ENCODE data around the gene CNFN. TPM values are rescaled to one million over a fixed set of nuclear protein-coding genes. Genes with fewer than 3 reads are reported as not detected.

Gene CNFN
- total and polyA plus RNA-seq, 10 of the 15 experiments (the other 5 are each of a cell fraction or from before 2014, with no cell fraction given): 0.60 TPM; not detected in 9

GRCh38 chr19:42419309-42419708 is 29.2 kb upstream of the CNFN start:
- no peak overlapping the region for H3K4me2 ChIP-seq (ENCODE audit: control insufficient read depth, insufficient read depth)
- POLR2A ChIA-PET: interaction anchor here (0.5 to 2.3 kb wide), 2 partner anchors 16 to 23 kb away, joined by 3 to 5 read pairs; no protein-coding TSS in a partner anchor
- H3K36me3 ChIP-seq (ENCODE audit: control insufficient read depth in 2 of 2, insufficient read depth in 2 of 2, low read length in 1 of 2): 0 out of 4 replicates have a peak, but pooled peaks cover 0 to 2% of the 10 kb centered on the region in 2 experiments
- no peaks in the 10 kb centered on the region for H4K20me1 ChIP-seq (ENCODE audit: control insufficient read depth, insufficient read depth)
- 71% methylated on average over 5 of the region's 6 CpGs for WGBS (ENCODE audit: insufficient coverage, insufficient replicate concordance, low lambda C conversion rate, missing lambda C conversion rate)
- ATAC-seq (no peak), DNase-seq (ENCODE audit: low read depth, low spot score) (no peak), FAIRE-seq (no peak)
- no peak overlapping the region for H2AFZ ChIP-seq (ENCODE audit: control insufficient read depth, low read depth, low read length)
- intact Hi-C loops (cut with micrococcal nuclease; ENCODE audit: unreplicated experiment) (no loop called here), in situ Hi-C loops (cut with MboI) (no loop called here)
- peaks cover 4% of the 10 kb centered on the region for H3K79me2 ChIP-seq (ENCODE audit: control insufficient read depth, insufficient read depth, low read length)
- H3K27ac ChIP-seq (ENCODE audit: control insufficient read depth, insufficient read depth): no peak overlapping the region
- no peaks in the 10 kb centered on the region for H3K27me3 ChIP-seq (replicated peaks in 1 of 2; ENCODE audit: control insufficient read depth in 2 of 2, insufficient read depth in 2 of 2, low read length in 1 of 2)
- H3K9ac ChIP-seq (ENCODE audit: control insufficient read depth, insufficient read depth, low read length): no peak overlapping the region
- no peaks in the 10 kb centered on the region for H3K9me3 ChIP-seq (replicated peaks; ENCODE audit: control insufficient read depth, insufficient read depth, low read length)
- CTCF ChIA-PET: interaction anchor here (0.5 to 6.8 kb wide), 13 partner anchors 9 to 1005 kb away, joined by 3 to 95 read pairs (median 5); no protein-coding TSS in a partner anchor
- no TSS peak for BruUV-seq (replicated peaks)
- no peak overlapping the region for H3K4me3 ChIP-seq
- TF ChIP-seq RUNX3 (IDR thresholded peaks at IDR 0.05; ENCODE audit: low read length) (no peak), NFIC (IDR thresholded peaks at IDR 0.05; ENCODE audit: low read depth, low read length) (no peak), PRDM15 (CRISPR knock-in tag; IDR thresholded peaks at IDR 0.05) (no peak), BMI1 (IDR thresholded peaks at IDR 0.05; ENCODE audit: borderline replicate concordance) (no peak), SP1 (IDR thresholded peaks at IDR 0.05; ENCODE audit: low read depth, low read length) (no peak), CREB1 (IDR thresholded peaks at IDR 0.05; ENCODE audit: low read depth) (no peak), BCL11A (IDR thresholded peaks at IDR 0.05; ENCODE audit: low read depth, low read length) (no peak), TCF7 (IDR thresholded peaks at IDR 0.05; ENCODE audit: borderline replicate concordance) (no peak), SUZ12 (IDR thresholded peaks at IDR 0.05; ENCODE audit: unreplicated experiment) (no peak), NFYA (IDR thresholded peaks at IDR 0.05; ENCODE audit: borderline replicate concordance, low read depth, low read length) (no peak)
- peaks cover 16% of the 10 kb centered on the region for H3K4me1 ChIP-seq (ENCODE audit: control insufficient read depth, insufficient read depth, low read length)
- RAD21 ChIA-PET (ENCODE audit: unreplicated experiment): interaction anchor here (1.2 kb wide), 1 partner anchor 31 kb away, joined by 3 read pairs; no protein-coding TSS in a partner anchor
- SMC1A ChIA-PET (ENCODE audit: uncharacterized antibody, unreplicated experiment): interaction anchor here (0.6 to 3.5 kb wide), 3 partner anchors 8 to 19 kb away, joined by 3 to 15 read pairs (median 5); no protein-coding TSS in a partner anchor

All from GM12878 (cell line).